ENCODE data around the gene ITPK1. TPM values are rescaled to one million over a fixed set of nuclear protein-coding genes. Genes with fewer than 3 reads are reported as not detected.

Gene ITPK1
- total and polyA plus RNA-seq, 10 of the 15 experiments (the other 5 are each of a cell fraction or from before 2014, with no cell fraction given): 1.3 to 73.2 (median 27.0) TPM

- TF ChIP-seq REST (IDR thresholded peaks at IDR 0.05; ENCODE audit: low read depth, low read length) (no peak), NBN (IDR thresholded peaks at IDR 0.05) (peak; percentile 31; the same call in 1 of the 2 replicates), EED (IDR thresholded peaks at IDR 0.05; ENCODE audit: low read depth) (peak; percentile 64), CHD2 (IDR thresholded peaks at IDR 0.05; ENCODE audit: borderline replicate concordance, low read depth, low read length) (0 out of 2 replicates have a peak, but pooled peaks have one; percentile 30), POLR2AphosphoS2 (IDR thresholded peaks at IDR 0.05; ENCODE audit: low read depth, low read length) (no peak), GABPA (IDR thresholded peaks at IDR 0.05; ENCODE audit: low read depth) (no peak), ELK1 (IDR thresholded peaks at IDR 0.05; ENCODE audit: low read depth, low read length) (no peak), ATF7 (IDR thresholded peaks at IDR 0.05; ENCODE audit: low read depth) (0 out of 2 replicates have a peak, but pooled peaks have one; percentile 19), ZZZ3 (IDR thresholded peaks at IDR 0.05; ENCODE audit: control insufficient read depth, insufficient read length, low read depth) (no peak), MTA3 (IDR thresholded peaks at IDR 0.05; ENCODE audit: borderline replicate concordance, low read length) (no peak; the same call in 1 of the 2 replicates), EZH2 (IDR thresholded peaks at IDR 0.05; ENCODE audit: borderline replicate concordance, control insufficient read depth, low read depth, low read length) (no peak), MTA2 (IDR thresholded peaks at IDR 0.05; ENCODE audit: low read depth) (peak; percentile 39; the same call in 1 of the 2 replicates), CBX3 (IDR thresholded peaks at IDR 0.05; ENCODE audit: borderline replicate concordance, low read depth) (no peak), BCL3 (IDR thresholded peaks at IDR 0.05; ENCODE audit: borderline replicate concordance, insufficient read depth, low read depth, low read length, poor library complexity, severe bottlenecking) (no peak), FOXK2 (IDR thresholded peaks at IDR 0.05) (peak; percentile 63), CTCF (IDR thresholded peaks at IDR 0.05 in 2 of 3, conservative IDR thresholded peaks at IDR 0.05 in 1 of 3; ENCODE audit: control insufficient read depth in 2 of 3, extremely low read depth in 1 of 3, insufficient read depth in 1 of 3, low read depth in 3 of 3, low read length in 3 of 3) (no peak), IKZF1 (conservative IDR thresholded peaks at IDR 0.05) (peak; percentile 61), STAT1 (conservative IDR thresholded peaks at IDR 0.05) (no peak), TCF3 (IDR thresholded peaks at IDR 0.05; ENCODE audit: borderline replicate concordance, insufficient read depth, low read depth, low read length) (no peak), E2F4 (IDR thresholded peaks at IDR 0.05; ENCODE audit: low read depth, low read length) (0 out of 2 replicates have a peak, but pooled peaks have one; percentile 23)
These were observed 12.2 kb downstream of the ITPK1 start (continued) for GRCh38 chr14:93103392-93104080.

Data from GM12878 (cell line).